ENCODE results near the gene SRRM3.
"Not testable (repeated sequence)": the region's sequence is repeated elsewhere in the genome, so short reads cannot be mapped to it uniquely, and the experiment has no call there.

Gene SRRM3

DNA sequence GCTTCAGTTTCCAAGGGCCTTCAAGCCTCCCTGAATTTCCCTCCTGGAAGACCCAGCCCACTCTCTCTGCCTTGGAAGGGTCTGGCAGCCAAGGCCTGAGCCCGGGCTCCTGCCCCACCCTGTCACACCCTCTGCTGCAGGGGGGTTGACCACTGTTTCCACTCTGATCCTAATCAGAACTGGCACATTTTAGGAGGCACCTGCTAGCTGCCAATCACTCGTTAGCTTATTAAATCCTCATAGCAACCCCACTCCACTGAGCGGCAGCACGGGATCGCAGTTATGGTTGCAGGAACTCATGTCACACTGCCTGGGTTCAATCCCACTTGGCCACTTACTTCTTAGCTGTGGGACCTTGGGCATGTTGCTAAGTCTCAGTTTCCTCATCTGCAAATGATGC, 113.7 kb downstream of the SRRM3 start:
- DNase-seq (ENCODE audit: low spot score), result no peak

DNA sequence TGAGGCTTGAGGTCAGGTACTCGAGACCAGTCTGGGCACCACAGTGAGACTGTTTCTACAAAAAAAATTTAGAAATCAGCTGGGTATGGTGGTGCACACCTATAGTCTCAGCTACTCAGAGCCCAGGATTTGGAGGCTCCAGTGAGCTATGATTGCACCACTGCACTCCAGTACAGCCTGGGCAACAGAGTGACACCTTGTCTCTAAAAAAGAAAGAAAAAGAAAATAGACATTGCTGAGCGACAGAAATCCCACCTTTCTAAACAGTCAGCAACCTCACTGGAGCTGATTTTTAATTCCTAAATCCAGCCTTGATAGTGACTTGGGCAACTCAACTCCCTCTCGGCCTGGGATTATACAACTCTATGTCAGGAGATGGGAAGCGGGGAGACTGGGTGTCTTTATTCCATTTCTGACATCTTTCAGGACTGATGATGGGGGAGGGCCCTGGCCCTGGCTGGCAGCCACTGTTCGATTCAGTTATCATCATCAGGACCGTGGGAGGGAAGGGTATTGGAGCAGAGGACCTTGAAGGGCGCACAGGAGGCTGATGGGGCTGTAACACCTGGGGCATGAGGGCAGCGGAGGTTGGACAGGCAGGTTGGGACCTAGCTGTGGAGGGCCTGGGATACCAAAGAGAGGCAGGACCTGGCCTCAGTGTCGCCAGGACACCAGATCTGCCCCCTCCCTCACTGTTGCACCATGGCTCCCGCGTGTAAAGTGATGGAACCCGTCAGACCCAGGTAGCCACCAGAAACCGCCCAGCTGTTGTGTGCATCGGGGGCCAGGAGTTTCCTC, 115.5 kb downstream of the SRRM3 start:
- no peak for DNase-seq (ENCODE audit: low spot score)

DNA sequence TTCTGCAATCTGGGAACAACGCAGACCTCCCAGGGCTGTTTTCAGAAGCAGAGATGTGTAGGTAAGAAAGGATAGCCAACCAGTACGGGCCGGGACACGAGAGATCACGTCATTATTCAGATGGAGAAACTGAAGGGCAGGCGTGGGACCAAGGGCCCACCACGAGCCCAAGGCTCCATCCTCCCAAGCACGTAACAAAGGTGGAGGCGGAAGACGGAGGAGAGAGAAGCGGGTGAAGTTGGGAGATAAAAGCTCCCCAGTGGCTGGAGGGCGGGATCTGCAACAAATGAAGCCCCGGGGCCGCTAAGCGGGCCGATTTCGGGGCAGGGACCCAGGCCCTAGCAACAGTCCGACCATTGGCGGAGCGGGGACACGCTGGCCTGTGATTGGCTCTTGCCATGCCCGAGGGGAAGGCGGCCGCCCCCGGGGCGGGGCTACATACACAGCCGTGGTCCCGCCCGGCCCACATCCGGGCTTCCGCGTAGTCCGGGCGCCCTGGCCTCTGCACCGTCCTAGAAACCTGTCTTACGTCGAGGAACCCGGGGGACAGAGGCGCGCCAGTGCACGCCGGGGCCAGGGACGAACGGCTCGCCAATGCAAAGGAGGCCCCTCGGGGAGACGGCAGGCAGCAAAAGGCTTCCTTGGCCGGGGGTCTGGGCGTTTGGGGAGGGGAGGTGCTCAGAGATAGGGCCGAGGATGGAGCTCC, 116.2 kb downstream of the SRRM3 start:
- peak; percentile 98 for DNase-seq (ENCODE audit: low spot score)

DNA sequence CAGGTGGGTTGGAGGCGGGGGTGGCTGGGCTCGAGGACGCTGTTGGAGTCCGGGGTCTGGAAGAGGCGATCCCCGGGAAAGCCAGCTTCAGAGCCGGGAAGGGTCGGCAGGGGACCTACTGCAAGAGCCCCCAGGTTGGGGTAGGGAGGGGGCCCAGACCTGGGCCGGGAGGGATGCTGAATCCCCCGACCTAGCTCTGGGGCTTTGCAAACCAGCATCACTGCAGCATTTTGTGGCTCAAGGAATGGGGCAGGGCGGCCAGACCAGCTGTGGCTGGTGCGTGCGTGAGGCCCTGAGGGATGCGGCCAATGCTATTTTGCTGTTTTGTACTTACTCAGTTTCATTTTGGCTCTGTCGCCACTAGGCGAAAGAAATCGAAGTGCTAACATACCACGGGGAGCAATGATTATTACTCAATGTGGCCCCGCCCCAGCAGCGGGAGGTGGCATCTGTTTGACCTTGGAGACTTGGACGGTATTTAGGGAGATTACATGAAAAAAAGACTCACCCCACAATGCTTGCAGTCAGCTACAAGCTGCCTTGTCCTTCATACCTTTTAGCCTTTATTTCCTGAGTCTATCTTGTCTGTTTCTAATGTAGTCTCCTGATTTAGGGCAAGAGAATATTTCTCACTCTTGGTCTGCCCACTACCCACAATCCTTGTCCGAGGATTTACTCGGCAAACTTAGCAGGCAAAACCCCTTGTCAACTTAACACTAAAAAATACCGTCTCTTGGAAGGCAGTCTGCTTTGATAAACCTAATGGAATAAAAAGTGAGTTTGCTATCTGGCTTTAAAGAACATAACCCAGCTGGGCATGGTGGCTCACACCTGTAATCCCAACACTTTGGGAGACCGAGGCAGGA, 117.0 kb downstream of the SRRM3 start:
- peak; percentile 77 for DNase-seq (ENCODE audit: low spot score)

DNA sequence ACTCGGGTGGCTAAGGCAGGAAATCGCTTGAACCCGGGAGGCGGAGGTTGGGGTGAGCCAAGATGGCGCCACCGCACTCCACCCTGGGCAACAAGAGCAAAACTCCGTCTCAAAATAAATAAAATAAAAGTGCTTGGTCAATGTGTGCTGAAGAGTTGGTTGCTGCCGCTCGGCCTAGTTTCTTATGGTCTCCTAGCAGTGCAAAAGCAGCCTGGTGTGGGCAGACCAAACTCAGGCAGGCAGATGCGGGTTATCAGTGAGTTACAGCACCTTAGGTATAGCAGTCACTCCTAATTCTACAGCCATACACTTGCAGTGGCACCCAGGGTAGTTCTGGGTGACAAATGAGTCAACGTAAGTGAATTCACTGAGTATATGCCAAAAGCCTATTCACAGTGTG, 123.4 kb downstream of the SRRM3 start:
- DNase-seq (ENCODE audit: low spot score), result no peak

DNA sequence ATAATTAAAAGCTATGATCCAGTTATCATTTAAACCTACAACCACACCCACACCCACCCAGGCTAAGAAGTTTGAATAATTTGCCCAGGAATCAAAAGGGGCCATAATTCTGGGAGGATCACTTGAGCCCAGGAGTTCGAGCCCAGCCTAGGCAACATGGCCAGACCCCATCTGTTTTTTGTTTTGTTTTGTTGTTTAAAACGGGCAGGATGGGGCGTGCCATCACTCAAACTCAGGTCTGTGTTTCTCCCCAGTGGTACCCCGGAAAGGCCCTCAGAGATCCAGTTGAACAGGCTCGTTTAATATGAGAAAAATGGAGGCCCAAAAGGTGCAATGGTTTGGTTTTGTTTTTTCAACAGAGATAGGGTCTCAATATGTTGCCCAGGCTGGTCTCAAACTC, 124.1 kb downstream of the SRRM3 start:
- DNase-seq (ENCODE audit: low spot score), result no peak

DNA sequence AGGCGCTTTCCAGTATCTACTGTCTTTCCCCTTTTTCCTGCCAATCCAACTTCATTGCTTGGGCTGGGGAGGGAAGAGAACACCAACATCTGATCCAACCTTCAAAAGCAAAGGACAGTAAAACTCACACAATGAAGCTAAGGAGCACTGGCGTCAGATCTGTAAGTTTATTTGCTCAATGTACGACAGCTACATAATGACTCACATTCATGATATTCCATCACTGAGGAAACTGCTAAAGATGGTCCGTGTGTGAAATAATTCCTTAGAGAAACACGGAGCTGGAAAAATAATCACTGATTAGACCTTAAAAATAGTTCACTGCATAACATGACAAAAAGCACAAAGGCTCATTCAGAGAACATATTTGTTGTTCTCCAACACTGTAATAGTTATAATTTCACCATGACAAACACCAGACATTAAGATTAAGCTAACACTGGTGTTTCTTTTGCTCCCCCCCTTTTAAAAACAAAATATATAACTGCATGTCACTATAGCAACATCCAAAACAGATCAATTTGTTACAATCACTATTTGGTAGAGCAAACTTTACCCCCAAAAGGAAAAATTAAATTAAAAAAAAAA, 125.0 kb downstream of the SRRM3 start:
- DNase-seq (ENCODE audit: low spot score), result no peak

DNA sequence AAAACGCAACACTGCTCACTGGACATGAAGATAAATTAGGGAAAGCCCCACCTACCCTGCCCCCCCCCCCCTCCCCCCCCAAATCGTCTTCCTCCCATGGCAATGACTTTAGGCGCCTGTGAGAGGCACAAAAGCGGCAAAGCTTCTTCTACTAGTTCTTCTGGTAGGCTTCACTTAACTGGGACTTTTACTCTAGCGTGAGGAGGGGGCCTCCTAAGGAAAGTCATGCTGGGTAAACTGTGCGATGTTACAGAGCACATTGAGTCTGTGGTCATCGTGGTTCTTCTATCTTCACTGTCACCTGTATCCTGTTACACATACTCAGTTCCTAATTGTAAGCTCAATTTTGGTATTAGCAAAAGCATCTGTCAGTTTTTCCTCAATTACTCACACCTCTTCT, 125.9 kb downstream of the SRRM3 start:
- no peak for DNase-seq (ENCODE audit: low spot score)

DNA sequence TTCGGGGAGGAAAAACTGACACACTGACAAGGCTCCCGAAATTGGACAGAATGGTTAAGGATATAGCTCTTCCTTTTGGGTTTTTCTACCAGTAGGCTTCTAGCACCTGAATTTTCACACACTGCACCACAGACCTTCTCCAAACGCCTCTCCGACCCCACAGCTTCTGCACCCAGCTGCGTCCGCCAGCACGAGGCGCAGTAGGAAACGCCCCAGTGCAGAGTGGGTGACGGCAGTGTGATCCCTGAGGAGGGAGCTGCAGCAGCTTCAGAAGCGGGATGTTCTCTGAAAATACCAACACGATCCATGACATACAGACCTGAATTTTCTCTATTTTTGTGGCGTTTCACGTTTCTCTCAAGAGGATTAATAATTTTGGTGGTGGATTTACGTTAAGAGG, 126.7 kb downstream of the SRRM3 start:
- DNase-seq (ENCODE audit: low spot score), result no peak

DNA sequence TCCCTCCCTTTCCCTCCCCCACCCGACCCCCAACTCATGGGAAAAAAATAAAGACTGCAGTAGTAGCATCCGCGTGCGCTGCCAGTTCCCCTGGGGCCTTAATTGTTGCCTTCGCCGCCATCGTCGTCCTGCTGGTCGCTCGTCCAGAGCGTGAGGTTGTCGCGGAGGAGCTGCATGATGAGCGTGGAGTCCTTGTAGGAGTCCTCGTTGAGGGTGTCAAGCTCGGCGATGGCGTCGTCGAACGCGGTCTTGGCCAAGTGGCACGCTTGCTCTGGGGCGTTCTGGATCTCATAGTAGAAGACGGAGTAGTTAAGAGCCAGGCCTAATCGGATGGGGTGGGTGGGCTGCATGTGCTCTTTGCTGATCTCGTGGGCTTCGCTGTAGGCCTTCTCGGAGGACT, 127.8 kb downstream of the SRRM3 start:
- DNase-seq (ENCODE audit: low spot score), result no peak

DNA sequence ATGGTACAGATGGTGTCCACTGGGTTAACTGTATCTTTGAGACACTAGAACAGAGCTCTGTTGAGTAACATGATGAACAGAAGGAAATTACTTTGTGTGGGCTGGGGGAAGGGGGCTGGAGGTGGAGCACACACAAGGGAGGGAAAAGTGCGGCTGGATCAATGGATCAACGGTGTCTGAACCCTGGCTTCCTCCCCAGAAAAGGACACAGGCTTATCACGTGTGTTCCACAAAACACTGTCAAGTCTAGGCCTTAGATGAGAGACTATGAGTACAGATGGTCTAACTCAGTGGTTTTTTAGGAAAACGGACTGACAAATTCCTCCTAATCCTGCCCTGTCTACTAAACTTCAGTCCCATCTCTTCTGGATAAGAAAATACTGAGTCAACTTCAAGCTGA, 128.6 kb downstream of the SRRM3 start:
- DNase-seq (ENCODE audit: low spot score), result no peak

DNA sequence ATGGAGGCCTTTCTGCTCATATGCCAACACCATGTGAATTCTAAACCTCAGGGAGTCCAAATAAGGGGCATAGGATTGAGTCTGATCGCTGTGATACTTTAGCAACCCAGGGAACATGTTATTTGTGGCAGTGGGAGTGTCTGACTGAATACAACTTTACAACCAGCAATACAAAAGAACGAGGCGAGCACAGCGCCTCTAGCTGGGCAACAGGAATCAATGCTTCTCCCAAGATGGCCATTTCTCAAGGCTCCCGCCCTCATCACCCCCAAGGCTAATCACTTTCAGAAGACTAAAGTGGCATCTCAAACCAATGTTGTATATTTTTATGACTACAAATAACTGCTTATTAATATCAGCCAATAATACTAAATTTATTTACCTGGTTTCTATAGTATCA, 129.0 kb downstream of the SRRM3 start:
- no peak for DNase-seq (ENCODE audit: low spot score)

DNA sequence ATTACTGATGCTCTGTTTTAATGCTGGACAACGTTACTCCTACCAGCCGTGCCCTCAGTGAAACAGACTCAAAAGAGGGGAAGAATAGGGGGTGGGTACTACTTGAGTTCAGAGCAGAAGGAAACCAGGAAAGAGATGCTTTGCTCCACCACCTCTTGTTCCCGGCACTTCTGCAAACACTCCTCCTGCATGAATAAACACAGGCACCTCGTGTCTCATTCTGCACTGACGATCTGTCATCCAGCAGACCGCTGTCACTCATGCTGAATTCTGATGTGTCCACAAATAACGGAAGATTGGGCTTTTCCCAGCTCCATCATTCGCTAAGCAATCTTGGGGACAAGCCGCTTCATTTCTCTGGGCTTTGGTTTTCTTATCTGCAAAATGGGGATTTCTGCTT, 130.4 kb downstream of the SRRM3 start:
- DNase-seq (ENCODE audit: low spot score), result no peak

DNA sequence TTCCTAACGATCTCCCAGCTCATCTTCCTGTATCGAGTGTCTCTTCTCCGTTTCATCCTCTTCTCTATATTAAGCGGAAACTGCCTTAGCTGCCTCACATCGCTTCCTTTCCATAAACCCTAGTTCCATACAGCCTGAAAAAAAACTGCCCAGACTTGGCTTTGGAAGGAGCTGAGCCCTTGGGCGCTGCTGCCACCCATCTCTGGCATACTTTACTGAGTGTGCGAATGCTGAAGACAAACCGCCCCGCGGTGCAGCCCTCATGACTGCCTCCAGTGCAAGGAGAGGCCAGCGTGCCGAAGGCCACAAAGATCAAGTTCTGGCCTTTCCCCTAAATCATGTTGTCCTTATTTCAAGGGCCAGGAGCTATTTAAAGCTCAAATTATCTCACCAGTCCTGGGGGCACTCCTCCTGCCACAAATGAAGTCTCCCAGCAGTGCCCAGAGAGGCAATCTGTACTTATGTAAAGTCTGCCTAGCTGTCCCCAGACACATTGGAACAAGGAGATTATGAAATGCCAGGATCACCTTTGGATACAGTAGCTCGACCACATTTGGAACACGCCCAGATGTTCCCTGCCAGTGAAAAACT, 131.9 kb downstream of the SRRM3 start:
- no peak for DNase-seq (ENCODE audit: low spot score)

DNA sequence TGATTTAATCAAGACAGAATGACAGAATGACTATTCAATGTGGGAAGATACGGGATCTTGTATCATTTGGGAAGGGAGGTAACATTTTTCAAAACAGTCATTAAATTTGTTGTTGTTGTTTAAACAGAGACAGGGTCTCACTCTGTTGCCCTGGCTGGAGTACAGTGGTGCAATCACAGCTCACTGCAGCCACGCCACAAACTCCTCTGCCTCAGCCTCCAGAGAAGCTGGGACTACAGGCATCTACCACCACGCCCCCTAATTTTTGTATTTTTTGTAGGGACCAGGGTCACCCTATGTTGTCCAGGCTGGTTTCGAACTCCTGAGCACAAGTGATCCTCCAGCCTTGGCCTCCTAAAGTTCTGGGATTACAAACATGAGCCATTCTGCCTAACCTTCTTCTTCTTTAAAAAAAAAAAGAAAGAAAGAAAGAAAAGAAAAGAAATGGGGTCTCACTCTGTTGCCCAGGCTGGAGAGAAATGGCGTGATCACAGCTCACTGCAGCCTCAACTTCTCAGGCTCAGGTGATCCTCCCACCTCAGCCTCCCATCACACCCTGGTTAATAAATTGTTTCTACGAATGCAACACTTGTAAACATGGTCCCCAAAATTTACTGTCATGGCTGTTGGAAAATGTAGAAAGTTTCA, 132.7 kb downstream of the SRRM3 start:
- DNase-seq (ENCODE audit: low spot score), result no peak

DNA sequence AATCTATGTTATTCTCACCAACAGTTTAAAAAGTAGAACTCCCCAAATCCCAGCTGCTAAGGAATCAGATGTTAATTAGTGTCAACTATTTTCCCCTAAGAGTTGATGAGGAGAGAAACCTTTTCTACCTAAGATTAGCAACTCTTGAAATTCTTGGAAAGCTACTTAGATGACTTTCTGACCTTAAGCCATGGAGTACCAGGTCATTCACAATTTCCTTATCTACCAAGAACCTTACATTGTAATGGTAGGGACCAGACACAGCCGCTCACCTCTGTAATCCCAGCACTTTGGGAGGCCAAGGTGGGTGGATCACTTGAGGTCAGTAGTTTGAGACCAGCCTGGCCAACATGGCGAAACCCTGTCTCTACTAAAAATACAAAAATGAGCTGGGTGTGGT, 133.7 kb downstream of the SRRM3 start:
- not testable (repeated sequence) for DNase-seq (ENCODE audit: low spot score)

DNA sequence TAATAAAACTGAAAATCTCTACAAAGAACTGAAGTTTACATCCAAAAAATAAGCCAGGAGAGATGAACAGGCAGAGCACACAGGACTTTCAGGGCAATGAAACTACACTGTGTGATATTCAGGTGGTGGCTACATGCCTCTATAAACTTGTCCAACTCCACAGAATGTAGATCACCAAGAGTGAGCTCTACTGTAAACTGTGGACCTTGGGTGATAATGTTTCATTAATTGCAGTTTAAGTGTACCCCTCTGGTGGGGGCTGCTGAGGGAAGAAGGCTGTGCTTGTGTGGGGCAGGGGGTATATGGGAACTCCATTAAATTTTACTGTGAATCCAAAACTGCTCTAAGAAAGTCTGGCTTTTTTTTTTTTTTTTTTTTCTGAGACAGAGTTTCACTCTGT, 134.4 kb downstream of the SRRM3 start:
- DNase-seq (ENCODE audit: low spot score), result no peak

Data from cerebellar cortex (tissue), 1 donor.